LNCaP clone FGC (cell line): Measurements from ENCODE around the gene USHBP1.

ENCODE experiments used
- DNase-seq: peaks from one replicate; pipeline ENCODE4 v3.0.0-alpha.2; 2011; ENCODE audit warnings: low read depth
- H3K4me3 ChIP-seq: 2 replicates; pipeline ENCODE4 v1.5.1; 2011; ENCODE audit warnings: mild to moderate bottlenecking, low read depth, low read length, control low read depth
- CTCF ChIP-seq: IDR thresholded peaks from 2 replicates; pipeline ENCODE4 v1.5.1; 2012; ENCODE audit warnings: mild to moderate bottlenecking; ENCODE audit not compliant: control insufficient read depth, insufficient read depth; ENCODE audit errors: extremely low read depth

USHBP1 gene

DNA sequence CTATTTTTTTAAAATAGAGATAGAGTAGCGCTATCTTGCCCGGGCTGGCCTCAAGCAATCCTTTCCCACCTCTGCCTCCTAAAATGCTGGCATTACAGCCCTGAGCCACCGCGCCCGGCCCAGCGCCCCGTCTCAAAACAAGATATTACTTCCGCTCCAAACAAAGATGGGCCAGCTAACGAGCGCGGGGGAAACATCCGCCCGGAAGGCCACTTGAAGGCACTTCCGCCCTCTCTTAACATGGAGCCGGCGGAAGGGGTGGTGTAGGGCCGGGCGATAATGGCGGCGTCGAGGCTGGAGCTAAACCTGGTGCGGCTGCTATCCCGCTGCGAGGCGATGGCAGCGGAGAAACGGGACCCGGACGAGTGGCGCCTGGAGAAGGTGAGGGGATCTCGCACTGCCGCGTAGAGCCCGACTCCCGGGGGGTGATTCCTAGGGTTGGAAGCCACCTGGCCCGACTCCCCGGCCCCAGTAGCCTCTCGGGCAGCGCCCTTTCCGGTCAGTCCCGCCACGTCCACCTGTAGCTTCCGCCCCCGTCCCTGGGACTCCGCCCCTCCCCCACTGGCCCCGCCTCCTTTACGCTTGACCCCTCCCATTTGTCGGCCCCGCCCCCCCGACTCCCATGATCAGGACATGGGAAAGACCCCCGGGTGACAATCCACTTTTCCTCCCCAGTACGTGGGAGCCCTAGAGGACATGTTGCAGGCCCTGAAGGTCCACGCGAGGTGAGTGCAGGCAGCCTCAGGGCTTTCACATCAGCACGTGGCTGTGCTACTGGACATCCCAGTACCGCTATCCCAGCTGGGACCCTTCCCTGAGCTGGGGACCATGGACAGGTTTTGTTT, 49.2 kb downstream of the USHBP1 start, which contains the start of gene USE1:
Gene USE1 (plus strand): TSS at position 231 of the 845 bp plus-strand sequence. CDS start 49 bp downstream, at position 280.
- DNase-seq = peak; percentile 84
- peak within 1 kb of the TSS; percentile 85 for H3K4me3 ChIP-seq
- no peak for TF ChIP-seq CTCF

DNA sequence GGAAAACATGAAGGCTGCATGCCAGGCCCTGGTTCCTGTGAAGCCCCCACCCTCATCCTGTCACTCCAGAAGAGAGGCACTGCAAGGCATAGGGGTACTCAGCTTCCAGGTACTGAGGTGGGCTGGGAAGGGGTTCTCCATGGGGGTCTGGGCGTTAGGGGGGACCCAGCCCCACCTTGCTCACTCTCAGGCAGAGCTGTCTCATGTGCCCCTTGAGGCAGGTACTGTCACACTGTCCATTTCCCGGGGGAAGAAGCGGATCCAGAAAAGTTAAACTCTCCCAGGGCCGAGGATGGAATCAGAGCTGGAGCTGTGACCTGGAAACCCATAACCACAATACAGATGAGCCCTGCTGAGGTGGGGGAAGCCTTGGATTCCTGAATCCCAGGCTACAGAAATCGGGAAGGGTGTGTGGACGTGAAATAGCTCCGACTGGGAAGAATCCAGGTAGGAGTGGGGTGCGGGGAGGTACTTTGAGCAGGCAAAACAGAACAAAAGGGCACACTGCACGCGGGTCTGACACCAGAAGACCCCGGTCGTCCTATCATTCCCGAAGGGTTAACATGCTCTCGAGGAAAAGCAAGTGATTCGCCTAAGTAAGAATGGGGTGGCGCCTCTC, 49.9 kb downstream of the USHBP1 start:
- no peak for DNase-seq
- TF ChIP-seq CTCF = no peak
- peak overlapping the region; percentile 85 for H3K4me3 ChIP-seq

- TF ChIP-seq CTCF = no peak
- no peak for DNase-seq
- no peak overlapping the region for H3K4me3 ChIP-seq
Measured at GRCh38 chr19:17213334-17213733, 51.2 kb downstream of the USHBP1 start.

DNA sequence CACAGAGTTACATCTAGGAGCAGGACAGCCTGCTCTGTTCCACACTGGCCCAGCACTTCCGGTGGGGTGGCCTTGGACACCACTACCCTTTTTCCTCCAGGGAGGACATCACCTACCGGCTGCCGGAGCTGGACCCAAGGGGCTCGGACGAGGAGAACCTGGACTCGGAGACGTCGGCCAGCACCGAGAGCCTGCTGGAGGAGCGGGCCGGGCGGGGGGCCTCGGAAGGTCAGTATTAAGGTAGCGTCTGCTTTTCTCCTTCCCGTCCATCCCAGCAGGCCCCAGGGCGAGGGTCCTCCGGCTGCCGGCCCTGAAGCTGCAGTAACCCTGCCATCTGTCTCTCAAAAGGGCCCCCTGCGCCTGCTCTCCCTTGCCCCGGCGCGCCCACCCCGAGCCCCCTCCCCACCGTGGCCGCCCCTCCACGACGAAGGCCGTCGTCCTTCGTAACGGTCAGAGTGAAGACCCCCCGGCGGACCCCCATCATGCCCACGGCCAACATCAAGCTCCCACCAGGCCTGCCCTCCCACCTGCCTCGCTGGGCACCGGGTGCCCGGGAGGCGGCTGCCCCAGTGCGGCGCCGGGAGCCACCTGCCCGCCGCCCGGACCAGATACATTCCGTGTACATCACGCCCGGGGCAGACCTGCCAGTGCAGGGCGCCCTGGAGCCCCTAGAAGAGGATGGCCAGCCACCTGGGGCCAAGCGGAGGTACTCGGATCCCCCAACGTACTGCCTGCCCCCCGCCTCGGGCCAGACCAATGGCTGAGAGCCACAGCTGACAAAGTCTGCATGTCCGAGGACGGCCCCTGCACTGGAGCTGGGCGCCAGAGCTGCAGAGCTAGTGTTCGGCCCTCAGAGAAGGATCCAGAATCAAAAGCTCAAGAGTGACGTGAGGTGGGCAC, 52.7 kb downstream of the USHBP1 start:
- DNase-seq = no peak
- no peak overlapping the region for H3K4me3 ChIP-seq
- no peak for TF ChIP-seq CTCF

DNA sequence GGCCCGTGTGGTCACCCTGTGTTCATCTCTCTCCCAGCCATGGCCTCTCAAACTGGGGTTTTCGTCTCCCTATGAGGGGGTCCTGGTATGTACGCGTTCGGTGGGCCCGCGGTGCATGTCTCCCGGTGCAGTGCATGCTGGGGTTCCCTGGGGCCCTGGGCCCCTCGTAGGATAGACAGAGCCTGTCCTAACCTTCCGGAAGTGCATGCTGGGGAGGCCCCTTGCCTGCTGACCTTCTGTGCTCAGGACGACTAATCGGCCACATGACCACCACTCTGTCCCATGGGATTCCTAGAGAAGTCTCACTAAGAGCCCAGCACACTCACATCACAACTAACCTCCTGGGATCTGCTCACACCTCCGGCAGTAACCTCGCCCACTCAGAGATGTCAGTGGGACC, 54.2 kb downstream of the USHBP1 start:
- no peak overlapping the region for H3K4me3 ChIP-seq
- TF ChIP-seq CTCF = no peak
- DNase-seq = no peak

DNA sequence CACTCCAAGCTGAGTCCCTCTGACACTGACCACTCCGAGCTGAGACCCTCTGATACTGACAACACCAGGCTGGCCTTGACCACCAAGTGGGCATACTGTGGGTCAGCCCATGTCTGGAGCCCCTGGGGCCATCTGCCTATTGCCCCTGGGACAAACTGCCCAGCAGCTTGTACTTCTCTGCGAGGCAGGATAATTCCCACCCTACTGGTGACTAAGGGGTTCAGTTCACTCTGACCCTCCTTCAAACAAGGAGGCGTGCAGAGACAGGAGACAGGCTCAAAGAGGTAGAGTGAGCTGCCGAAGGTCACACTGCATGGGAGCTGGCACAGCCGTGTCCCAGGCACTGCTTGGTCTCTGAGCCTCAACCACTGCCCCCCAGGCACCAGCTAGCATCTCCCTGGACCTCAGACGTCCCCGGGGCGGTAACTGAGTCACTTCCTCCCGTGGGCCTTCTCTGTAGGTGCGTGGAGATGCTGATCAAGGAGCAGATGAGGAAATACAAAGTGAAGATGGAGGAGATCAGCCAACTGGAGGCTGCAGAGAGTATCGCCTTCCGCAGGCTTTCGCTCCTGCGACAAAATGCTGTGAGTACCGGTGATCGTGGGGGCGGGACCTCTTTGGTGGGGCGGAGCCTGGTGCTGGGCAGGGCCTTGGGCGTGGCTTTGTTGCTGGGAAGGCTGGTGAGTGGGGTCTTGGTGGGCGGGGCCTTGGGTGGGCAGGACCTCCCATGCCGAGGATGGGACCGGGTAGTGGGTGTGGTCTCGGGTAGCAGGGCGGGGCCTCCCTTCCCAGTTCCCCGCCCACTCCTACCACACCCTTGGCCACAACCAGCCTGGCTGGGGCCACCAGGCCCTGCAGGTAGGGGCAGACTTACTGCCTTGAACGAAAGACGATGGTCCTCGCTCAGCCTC, 55.2 kb downstream of the USHBP1 start:
- TF ChIP-seq CTCF = no peak
- no peak overlapping the region for H3K4me3 ChIP-seq
- no peak for DNase-seq
